SU-DHL-6 (cell line): ENCODE data around the gene GOLGA7B.

Source experiments
- EZH2phosphoT487 ChIP-seq: fragments of 200-600 bp; sonication (generic), shearing (Covaris generic); conservative IDR thresholded peaks from 2 replicates; pipeline ENCODE4 v1.6.1; 2018; ENCODE audit warnings: mild to moderate bottlenecking, antibody characterized with exemption, low read length, moderate library complexity, mixed read lengths
- TF ChIP-seq, protein P1 (sequence below): fragments of 200-600 bp; sonication (generic); IDR thresholded peaks from one replicate; pipeline ENCODE4 v1.5.1; 2017; ENCODE audit warnings: antibody characterized with exemption, mild to moderate bottlenecking, low read length, moderate library complexity; ENCODE audit not compliant: insufficient read depth, poor library complexity, severe bottlenecking

DNA sequence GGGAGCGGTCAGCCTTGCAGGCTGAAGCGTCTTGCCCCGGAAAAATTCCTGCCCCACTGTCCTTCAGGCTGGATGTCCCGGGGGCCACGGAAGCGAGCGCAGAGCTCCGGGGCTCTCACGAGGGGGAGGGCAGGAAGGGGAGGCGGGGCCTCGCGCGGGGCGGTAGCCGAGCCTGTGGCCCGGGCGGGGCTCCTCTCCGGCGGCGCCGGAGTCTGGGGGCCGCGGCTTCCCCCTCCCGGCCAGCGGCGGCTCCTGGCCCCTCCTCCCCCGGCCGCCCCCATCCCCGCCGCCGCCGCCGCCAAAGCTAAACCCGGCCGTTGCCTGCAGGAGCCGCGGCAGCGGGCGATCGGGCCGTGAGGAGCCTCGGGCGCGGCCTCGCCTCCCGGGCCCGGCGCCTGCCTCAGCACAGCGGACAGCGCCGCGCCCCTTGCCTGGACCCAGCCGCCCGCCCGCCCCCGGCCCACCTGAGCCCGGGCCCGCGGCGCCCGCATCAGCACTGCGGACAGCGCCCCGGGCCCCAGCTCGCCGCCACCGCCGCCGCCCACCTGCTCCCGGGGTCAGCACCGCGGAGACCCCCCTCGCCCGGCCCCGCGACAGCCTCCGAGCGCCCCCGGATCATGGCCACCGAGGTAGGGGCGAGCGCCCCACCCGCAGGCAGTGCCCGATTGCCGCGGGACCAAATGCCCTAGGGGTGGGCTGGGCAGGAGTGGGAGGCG lies at the start of gene GOLGA7B:
- TF ChIP-seq, protein P1, sequence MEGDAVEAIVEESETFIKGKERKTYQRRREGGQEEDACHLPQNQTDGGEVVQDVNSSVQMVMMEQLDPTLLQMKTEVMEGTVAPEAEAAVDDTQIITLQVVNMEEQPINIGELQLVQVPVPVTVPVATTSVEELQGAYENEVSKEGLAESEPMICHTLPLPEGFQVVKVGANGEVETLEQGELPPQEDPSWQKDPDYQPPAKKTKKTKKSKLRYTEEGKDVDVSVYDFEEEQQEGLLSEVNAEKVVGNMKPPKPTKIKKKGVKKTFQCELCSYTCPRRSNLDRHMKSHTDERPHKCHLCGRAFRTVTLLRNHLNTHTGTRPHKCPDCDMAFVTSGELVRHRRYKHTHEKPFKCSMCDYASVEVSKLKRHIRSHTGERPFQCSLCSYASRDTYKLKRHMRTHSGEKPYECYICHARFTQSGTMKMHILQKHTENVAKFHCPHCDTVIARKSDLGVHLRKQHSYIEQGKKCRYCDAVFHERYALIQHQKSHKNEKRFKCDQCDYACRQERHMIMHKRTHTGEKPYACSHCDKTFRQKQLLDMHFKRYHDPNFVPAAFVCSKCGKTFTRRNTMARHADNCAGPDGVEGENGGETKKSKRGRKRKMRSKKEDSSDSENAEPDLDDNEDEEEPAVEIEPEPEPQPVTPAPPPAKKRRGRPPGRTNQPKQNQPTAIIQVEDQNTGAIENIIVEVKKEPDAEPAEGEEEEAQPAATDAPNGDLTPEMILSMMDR, result no peak
- no peak for TF ChIP-seq EZH2phosphoT487
